HG03460 (cell line): ENCODE measurements around the gene EEF1AKMT3.

Source experiments
- ATAC-seq: cut with Tn5 transposase; IDR thresholded peaks from one replicate; pipeline ENCODE4 v1.9.1; 2021; ENCODE audit not compliant: unreplicated experiment

EEF1AKMT3 gene

DNA sequence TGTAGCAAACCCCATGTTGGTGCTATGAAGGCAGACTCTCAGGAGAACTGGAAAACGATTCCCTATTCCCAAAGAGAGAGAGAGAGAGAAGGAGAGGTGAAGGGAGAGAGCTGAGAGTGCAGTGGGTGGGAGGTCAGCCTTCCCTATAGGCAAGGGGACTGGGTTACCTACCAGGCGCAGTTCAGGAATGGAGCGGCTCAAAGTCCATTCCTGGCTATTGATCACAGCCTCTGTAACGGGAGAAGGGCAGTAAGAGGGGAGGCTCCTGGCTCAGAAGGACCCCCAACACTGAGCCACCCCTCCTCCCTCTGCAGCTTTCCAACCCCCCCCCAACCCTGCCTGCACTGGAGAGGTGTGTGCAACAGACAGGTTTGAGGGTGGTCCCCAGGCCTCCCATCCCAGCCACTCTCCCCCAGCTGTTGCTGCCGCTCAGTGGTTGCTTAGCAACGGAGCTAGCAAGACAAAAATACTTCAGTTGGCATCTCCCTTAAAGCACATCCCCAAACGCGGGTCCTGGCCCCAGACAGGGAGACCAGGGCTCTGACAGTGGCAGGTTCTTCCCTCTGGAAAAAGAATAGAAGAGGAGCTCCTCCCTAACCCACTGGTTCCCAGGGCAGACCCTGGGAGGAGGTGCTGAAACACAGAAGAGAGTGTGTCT lies 37.1 kb upstream of the EEF1AKMT3 start:
- no peak for ATAC-seq

DNA sequence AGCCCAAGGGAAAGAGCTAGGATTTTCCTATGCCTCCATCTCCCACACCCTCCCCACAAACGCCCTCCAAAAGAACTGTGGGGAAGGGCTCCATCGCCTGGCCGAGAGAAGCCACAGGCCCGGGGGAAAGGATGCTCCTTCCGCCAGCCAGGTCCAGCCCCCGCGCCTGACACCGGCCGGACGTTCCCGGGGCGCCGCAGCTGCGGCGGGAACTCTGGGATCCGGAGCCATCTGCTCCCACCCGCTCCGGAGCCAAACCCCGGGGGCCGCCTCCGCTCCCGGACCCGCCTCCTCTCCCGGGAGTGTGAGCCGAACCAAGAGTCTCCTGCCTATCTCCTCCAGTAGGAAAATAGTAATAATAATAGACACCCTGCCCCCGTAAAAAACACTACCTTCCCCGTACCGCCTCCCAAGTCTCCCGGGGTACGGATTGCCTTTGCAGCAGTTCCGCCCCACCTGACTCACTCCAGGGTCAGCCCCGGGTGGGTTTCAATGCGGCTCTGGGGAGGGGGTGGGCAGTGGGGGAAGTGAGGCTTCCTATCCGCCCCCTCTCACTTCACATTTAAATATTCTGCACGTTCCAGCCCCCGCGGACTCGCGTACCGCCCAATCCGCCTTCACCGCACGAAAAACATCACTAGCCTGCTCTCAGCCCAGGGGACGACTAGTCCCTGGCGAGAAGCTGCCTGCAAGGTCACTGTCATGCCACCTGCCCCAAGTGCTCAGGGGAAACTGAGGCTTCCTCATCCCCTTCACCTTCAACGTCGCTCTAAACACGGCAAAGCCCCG lies 36.3 kb upstream of the EEF1AKMT3 start:
- ATAC-seq = no peak

DNA sequence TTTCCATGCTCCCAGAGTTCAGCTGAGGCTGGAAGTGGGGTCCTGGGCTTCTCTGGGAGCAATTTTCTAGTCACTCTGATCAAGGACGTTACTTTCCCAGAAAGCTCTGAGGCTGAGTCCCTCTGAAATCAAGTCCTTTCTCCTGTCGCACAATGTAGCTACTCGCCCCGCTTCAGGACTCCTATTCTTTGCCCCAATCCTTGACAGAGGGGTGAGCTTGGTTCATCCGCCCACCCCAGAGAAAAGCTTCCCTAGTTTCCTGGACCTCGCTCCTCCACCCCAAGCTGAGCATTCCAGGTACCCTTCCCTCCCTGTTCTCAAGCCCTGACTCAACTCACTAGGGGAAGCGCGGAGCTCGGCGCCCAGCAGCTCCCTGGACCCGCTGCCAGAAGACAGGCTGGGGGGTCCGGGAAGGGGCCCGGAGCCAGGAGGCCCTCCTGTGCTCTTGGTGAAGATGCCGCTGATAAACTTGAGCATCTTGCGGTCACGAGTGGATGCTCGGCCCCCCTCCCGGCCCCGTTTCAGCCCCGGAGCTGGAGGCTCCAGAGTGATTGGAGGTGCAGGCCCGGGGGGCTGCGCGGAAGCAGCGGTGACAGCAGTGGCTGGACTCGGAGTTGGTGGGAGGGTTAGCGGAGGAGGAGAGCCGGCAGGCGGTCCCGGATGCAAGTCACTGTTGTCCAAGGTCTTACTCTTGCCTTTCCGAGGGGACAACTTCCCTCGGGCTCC lies 35.5 kb upstream of the EEF1AKMT3 start:
- no peak for ATAC-seq

DNA sequence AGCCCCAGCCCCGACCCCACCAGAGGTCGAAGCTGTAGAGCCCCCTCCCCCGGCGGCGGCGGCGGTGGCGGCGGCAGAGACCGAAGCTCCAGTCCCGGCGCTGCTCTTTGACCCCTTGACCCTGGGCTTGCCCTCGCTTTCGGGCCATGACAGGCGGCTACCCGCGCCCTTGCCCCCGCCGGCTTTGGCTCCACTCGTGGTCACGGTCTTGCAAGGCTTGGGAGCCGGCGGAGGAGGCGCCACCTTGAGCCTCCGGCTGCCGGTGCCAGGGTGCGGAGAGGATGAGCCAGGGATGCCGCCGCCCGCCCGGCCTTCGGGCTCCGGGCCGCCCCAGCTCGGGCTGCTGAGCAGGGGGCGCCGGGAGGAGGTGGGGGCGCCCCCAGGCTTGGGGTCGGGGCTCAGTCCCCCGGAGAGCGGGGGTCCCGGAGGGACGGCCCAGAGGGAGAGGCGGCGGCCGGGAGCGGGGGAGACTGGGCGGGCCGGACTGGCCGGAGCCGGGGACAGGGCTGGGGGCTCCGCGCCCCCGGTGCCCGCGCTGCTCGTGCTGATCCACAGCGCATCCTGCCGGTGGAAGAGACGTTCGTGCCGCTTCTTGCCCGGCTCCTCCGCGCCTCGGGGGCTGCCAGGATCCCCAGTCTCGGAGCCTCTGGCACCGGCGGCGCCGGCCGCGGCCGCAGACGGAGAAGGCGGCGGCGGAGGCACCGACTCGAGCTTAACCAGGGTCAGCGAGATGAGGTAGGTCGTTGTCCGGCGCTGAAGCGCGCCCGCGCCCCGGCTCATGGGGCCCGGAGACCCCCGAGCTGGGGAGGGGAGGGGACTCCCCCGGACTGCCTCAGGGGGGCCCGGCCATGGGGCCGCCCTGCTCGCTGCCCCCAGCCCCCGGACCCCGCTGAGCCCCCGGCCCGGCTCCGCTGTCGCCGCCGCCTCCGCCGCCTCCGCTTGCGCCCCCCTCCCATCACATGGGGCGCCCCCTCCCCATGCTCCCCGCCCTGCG lies 34.6 kb upstream of the EEF1AKMT3 start:
- no peak for ATAC-seq

DNA sequence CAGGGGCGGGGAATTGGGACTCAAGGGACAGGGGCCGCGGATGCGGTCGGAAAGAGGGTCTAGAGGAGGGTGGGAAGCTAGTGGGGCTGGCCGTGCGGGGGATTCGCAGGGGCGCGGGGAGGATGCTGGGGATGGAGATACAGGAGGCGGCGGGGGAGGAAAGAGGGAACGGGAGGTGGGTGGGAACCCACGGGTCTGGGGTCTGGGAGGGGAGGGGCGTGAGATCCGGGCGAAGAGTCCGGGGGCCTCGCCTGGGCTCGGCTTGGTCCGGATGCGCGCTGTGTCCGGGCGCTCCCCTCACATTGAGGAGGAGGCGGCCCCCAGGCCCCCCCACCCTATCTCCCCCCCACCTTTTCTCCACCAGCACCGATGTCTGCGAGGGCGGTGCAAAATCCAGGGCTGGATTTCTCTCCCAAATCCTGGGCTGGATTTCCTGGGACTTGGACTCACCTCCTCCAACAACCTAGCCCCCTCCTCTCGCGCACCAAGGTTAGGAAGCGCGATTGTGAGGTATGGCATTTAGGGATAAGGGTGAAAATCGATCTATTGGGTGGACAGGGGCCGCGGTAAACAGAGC lies 33.7 kb upstream of the EEF1AKMT3 start, which contains the start of gene AGAP2:
Gene AGAP2 (minus strand): TSS at position 82 of the 577 bp plus-strand sequence. CDS start 496 bp downstream, outside the sequence.
- ATAC-seq = no peak

DNA sequence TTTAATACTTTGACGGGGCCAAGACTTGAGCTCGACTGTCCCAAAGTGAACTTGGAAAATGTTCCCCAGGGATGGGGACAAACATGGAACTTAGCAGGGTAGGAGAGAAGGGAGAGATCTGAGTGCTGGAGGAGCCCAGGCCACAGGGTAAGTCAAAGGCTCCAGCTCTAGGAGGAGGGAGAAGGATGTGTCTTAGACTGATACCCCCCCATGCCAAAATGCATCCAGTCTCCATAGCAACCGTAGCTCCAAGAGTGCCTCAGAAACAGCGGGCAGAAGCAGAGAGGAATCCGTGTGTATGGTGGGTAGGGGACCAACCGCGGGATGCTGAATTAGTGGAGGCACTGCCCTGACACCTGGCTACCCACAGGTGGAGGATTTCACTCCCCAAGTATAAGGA lies 33.0 kb upstream of the EEF1AKMT3 start:
- no peak for ATAC-seq

DNA sequence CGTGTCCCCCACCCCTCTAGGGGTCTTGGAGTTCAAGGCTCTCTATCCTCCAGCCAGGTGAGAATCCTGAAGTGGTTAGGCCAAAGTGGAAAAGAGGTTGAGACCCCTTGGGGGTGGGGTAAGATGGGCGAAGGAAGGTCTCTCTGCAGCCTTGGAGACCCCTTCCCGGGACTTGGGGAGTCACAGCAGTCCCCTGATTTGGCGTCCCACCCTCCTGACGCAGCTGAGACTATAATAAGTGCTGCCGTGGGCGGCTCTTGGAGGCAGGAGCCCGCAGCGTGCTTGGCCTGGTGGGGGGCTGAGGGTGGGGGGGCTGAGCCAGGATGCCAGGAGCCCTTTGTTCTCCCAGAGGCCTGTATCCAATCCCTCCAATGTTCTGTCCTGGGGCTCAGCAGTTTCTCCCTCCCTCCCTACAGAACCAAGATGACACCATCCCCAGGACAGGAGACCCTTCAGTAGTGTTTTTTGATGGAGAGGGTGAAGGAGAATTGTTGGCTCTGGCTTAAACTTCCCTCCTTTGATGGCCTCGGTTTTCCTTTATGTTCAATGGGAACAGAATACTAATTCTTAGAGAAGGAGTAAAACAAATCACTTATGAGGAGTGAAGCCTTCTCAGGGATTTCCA lies 32.4 kb upstream of the EEF1AKMT3 start:
- no peak for ATAC-seq

DNA sequence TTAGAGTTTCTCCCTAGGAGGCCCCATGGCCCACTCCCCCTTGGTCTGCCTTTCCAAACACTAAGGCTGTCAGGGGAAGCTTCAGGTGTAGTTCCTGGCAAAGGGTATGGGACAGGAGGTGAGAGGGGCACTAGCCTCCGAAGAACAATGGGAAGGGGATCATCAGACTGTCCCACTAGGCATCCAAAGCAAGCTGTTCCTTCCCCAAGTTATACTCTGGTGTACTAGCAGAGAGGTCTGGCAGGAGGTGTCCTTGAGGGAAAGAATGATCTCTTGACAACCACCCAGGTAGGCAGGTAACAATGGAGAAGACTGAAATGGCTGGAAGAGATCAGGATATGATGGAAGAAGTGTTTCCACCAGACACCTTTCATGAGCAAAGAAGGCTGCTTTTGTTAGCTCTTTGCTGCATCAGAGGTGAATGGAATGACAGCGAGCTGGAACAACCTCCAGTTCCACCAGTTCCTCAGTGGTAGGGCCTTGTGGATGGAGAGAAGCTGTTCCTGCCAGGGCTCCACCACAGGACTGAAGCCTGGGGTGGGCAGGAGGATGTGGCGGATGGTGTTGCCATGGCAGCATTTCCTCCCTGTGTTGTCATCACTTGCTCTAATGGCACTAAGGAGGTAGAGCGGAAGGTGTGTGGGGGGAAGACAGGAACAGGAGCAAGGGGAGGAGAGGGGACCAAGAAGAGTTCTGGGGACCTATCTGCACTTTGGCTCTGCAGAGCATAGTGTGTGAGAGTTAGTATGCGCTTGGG lies 31.6 kb upstream of the EEF1AKMT3 start:
- ATAC-seq = peak; percentile 53

DNA sequence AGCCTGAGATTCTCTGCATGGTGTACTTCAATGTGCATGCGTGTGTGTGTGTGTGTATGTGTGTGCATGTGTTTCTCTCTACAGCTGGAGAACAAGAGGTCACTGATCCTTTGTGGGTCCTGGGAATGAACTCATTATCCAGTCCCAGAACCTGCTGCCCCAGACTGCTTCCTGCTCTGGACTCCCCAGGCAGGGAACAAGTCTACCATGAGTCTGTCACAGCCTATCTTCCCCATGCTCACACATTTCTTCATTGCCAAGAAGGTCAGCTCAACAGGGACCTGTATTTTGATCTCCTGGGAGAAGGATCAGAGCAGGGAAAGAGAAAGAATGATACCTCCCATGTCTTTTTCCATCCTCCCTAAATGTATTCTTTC lies 31.0 kb upstream of the EEF1AKMT3 start:
- ATAC-seq = no peak

DNA sequence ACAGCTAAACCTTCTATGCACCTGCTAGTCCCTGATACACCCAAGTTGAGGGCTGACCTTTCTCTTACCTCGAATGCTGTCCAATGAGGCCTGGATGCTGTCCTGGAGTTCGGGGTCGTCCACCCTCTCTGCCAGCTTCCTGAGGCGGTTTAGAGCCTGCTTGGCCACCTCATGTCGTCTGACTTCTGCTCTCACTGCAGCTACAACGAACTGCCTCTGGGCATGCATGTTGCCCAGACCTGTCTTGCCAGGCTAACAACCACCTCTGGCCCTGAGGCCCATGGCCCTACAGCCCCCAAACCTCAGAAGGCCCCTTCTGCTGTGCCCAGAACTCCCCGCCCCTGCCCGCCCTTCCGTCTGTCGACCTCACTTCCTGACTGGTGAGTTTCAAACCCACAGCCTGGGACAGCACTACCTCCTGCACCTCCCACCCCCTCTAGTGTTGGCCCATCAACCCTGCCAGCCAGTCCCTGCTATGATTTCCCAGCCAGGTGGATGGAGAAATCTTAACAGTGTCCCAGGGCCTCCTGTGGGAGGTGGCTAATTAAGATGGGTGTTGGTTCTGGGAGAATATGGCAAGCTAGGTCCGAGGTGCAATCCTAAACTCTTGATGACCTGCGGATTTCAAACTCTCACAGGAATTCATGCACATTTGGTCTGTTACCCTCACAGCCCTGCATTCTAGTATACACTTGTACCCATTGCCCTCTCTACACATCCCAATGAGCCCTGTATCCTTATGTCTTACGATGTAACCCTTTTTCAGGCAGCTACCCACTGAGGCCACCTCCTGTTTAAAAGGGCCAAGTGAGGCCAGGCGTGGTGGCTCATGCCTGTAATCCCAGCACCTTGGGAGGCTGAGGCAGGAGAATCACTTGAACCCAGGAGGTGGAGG lies 30.3 kb upstream of the EEF1AKMT3 start:
- peak; percentile 56 for ATAC-seq

DNA sequence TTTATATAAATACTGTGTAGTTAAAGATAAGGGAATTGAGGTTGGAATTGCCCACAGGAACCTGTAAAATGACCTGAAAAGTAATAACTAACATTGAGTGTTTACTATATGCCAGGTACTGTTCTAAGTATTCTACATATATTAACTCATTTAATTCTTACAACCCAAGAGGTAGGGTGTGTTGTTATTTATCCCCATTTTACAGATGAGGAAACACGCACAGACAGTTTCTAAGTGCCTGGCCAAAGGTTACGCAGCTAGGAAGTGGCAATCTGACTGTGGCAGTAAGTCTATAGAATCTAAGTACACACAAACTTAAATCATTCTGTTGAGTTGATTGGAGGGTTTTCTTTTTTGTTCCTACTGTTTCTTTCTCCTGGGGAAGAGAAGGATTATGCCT lies 28.6 kb upstream of the EEF1AKMT3 start:
- no peak for ATAC-seq

DNA sequence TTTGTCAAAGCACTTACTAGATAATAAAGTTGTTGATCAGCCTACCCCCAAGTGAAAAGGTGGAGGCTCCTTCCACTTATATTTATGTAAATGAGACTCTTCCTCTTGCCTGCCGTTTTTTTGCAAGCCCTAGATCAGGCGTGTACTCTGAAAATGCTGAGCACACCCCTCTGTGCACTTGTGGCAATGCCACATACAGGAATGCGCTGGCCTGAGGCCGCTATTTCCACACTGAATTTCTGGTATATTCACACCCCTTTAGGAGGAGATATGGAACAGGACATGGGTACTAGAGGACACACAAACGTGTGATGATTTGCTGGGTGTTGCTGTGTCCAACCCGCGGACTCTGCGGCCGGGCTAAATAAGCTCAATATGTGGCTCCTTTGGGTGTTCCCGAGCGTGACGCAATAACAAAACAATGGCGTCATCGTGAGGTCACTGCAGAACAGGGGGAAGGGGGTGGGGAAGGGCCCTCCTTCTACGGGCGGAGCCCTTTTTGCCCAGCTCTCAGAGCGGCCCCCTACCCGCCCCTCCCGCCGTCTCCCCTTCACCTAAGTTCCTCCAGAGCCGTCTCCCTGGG lies 28.1 kb upstream of the EEF1AKMT3 start:
- peak; percentile 32 for ATAC-seq

DNA sequence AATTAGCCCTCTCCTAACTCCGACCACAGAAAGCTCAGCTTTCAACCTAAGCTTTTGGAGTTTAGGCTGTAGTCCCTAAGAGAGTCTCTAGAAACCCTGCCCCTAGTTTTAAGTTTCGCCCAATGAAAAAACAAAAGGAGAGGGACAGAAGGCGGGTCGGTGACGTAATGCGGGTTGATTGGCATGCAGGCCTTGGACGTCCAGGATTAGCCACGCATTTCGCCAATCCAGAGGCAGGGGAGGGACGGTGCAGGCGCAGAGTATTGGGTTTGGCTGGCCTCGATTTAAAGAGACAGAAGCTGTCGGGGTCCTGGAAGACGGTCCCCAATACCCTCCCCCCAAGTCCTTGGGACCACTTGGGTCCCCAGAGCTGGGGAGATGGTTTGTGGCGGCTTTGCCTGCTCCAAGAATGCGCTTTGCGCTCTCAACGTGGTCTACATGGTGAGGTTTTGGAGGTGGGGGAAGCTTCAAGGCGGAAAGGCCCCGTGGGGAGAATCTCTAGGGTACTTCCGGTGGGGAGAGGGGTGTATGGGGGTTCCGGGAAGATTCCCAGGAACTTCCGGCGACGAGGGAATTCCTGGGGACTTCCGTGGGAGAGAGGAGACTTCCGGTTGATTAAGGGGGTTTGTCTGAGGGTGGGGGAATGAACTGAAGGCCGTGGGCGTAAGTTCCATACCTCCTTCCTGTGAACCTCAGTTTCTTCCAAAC lies 27.5 kb upstream of the EEF1AKMT3 start, which contains the start of gene TSPAN31:
Gene TSPAN31 (plus strand): TSS at position 263 of the 708 bp plus-strand sequence. CDS start 116 bp downstream, at position 379.
- ATAC-seq = peak; percentile 78

DNA sequence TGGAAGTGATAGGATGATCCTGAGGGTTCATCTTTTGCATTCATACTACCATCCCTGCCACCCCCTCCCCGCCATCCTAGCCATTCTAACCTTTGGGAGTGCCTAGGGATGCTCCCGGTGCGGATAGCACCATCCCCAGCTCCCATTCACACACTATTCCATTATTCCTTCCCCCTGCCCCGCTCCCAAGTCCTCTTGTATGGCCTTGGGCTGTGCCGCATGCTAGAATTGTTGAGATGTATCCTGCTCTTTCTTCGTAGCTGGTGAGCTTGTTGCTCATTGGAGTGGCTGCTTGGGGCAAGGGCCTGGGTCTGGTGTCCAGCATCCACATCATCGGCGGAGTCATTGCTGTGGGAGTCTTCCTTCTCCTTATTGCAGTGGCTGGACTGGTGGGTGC lies 26.9 kb upstream of the EEF1AKMT3 start:
- no peak for ATAC-seq

DNA sequence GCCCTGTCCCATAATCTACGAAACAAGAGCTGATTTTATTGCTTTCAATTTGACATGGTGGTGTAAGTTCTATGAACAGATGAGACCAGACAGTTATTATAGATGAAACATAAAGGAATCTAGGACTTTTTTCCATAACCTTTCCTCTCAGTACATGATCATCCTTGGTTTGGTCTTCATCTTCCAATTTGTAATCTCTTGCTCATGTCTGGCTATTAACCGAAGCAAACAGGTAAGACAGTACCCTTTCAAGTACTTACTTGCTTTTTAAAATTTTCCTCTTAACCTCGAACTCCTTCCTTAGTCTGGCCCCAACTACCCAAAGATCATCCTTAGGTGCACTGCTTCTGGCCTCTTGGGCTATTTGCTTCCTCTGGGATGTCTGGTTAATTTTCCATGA lies 26.4 kb upstream of the EEF1AKMT3 start:
- ATAC-seq = no peak

DNA sequence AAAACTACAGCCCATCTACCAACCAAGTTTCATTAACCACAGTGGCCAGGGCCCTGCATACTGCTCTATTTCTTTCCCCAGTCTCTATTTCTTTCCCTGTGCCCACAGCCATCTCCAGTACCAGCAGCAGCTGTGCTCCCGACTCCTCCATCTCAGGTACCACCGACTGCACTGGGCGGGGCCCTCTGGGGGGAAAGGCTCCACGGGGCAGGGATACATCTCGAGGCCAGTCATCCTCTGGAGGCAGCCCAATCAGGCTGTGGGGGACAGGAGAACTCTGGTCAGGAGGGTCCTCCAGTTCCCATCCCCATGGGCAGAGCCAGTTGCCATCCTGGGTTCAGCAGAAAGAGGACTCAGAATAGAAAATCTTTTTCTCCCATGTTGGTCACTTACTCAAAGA lies 23.4 kb upstream of the EEF1AKMT3 start:
- no peak for ATAC-seq
